ENCODE data around the gene SLC35G2.
A peak's percentile ranks its signal among the peaks of the same experiment; 100 is the strongest.

Gene SLC35G2

GRCh38 chr3:136860541-136860940 lies 41.6 kb downstream of the SLC35G2 start:
- no peak for TF ChIP-seq CTCF (IDR thresholded peaks at IDR 0.05; ENCODE audit: borderline replicate concordance, extremely low read depth, low read length, poor library complexity, severe bottlenecking)
- no peak for TF ChIP-seq EZH2 (IDR thresholded peaks at IDR 0.05; ENCODE audit: borderline replicate concordance, low read depth, low read length, severe bottlenecking)
- no peaks in the 10 kb centered on the region for H3K9me3 ChIP-seq (ENCODE audit: insufficient read depth, low read length, severe bottlenecking)
- peaks cover 17% of the 10 kb centered on the region for H3K36me3 ChIP-seq (ENCODE audit: insufficient read depth, low read length)
- peak overlapping the region; percentile 39 to 86; a peak in 3 of 4 replicates for H3K4me3 ChIP-seq (ENCODE audit: low read depth in 1 of 2, low read length in 2 of 2)
- no peak overlapping the region for H2AFZ ChIP-seq (ENCODE audit: low read depth, low read length)
- peaks cover 49% of the 10 kb centered on the region for H3K4me1 ChIP-seq (ENCODE audit: insufficient read depth, low read length)
- ATAC-seq (ENCODE audit: insufficient read depth, low read depth), result no peak
- H4K20me1 ChIP-seq (ENCODE audit: insufficient read depth, low read length), result peaks cover 4% of the 10 kb centered on the region; the same call in 1 of the 2 replicates
- H3K27me3 ChIP-seq (ENCODE audit: insufficient read depth, low read length, poor library complexity), result no peaks in the 10 kb centered on the region
- H3K4me2 ChIP-seq (ENCODE audit: insufficient read depth, low read length), result peak overlapping the region; percentile 79
- H3K9ac ChIP-seq (ENCODE audit: low read depth, low read length), result peak overlapping the region; percentile 87
- no peak for DNase-seq
- H3K27ac ChIP-seq (ENCODE audit: low read length), result peak overlapping the region; percentile 87
- peaks cover 88% of the 10 kb centered on the region for H3K79me2 ChIP-seq (ENCODE audit: insufficient read depth, low read length)

GRCh38 chr3:136861890-136862616 lies 43.1 kb downstream of the SLC35G2 start, which contains the start of gene NCK1:
Gene NCK1 (plus strand): TSS chr3:136862208. CDS start chr3:136928002, 65,794 bp downstream.
- ATAC-seq (ENCODE audit: insufficient read depth, low read depth) (peak; percentile 96), DNase-seq (peak; percentile 99)
- H3K4me3 ChIP-seq (ENCODE audit: low read depth in 1 of 2, low read length in 2 of 2), result peak within 1 kb of the TSS; percentile 76 to 86
- H3K9me3 ChIP-seq (ENCODE audit: insufficient read depth, low read length, severe bottlenecking), result no peaks in the 10 kb centered on the region
- H3K79me2 ChIP-seq (ENCODE audit: insufficient read depth, low read length), result peaks cover 90% of the 10 kb centered on the region
- peak within 1 kb of the TSS; percentile 94 for H3K27ac ChIP-seq (ENCODE audit: low read length)
- H4K20me1 ChIP-seq (ENCODE audit: insufficient read depth, low read length), result peaks cover 7% of the 10 kb centered on the region; the same call in 1 of the 2 replicates
- H3K4me1 ChIP-seq (ENCODE audit: insufficient read depth, low read length), result peaks cover 41% of the 10 kb centered on the region
- H3K36me3 ChIP-seq (ENCODE audit: insufficient read depth, low read length), result peaks cover 7% of the 10 kb centered on the region; the same call in 1 of the 2 replicates
- peak; percentile 48 for TF ChIP-seq CTCF (IDR thresholded peaks at IDR 0.05; ENCODE audit: borderline replicate concordance, extremely low read depth, low read length, poor library complexity, severe bottlenecking)
- no peak for TF ChIP-seq EZH2 (IDR thresholded peaks at IDR 0.05; ENCODE audit: borderline replicate concordance, low read depth, low read length, severe bottlenecking)
- peak within 1 kb of the TSS; percentile 87 for H2AFZ ChIP-seq (ENCODE audit: low read depth, low read length)
- H3K4me2 ChIP-seq (ENCODE audit: insufficient read depth, low read length), result peak within 1 kb of the TSS; percentile 79
- no peaks in the 10 kb centered on the region for H3K27me3 ChIP-seq (ENCODE audit: insufficient read depth, low read length, poor library complexity)
- peak within 1 kb of the TSS; percentile 87 for H3K9ac ChIP-seq (ENCODE audit: low read depth, low read length)

- TF ChIP-seq EZH2 (IDR thresholded peaks at IDR 0.05; ENCODE audit: borderline replicate concordance, low read depth, low read length, severe bottlenecking), result no peak
- TF ChIP-seq CTCF (IDR thresholded peaks at IDR 0.05; ENCODE audit: borderline replicate concordance, extremely low read depth, low read length, poor library complexity, severe bottlenecking), result no peak
- peak overlapping the region; percentile 94 for H3K27ac ChIP-seq (ENCODE audit: low read length)
- peak overlapping the region; percentile 87 for H2AFZ ChIP-seq (ENCODE audit: low read depth, low read length)
- DNase-seq (peak; percentile 58), ATAC-seq (ENCODE audit: insufficient read depth, low read depth) (peak; percentile 8)
- H3K4me3 ChIP-seq (ENCODE audit: low read depth in 1 of 2, low read length in 2 of 2), result peak overlapping the region; percentile 76 to 86
- H3K9me3 ChIP-seq (ENCODE audit: insufficient read depth, low read length, severe bottlenecking), result no peaks in the 10 kb centered on the region
- H3K27me3 ChIP-seq (ENCODE audit: insufficient read depth, low read length, poor library complexity), result no peaks in the 10 kb centered on the region
- peaks cover 95% of the 10 kb centered on the region for H3K79me2 ChIP-seq (ENCODE audit: insufficient read depth, low read length)
- H3K4me2 ChIP-seq (ENCODE audit: insufficient read depth, low read length), result peak overlapping the region; percentile 79
- peak overlapping the region; percentile 87 for H3K9ac ChIP-seq (ENCODE audit: low read depth, low read length)
- H3K4me1 ChIP-seq (ENCODE audit: insufficient read depth, low read length), result peaks cover 40% of the 10 kb centered on the region
- peaks cover 13% of the 10 kb centered on the region; the same call in 1 of the 2 replicates for H3K36me3 ChIP-seq (ENCODE audit: insufficient read depth, low read length)
- peaks cover 7% of the 10 kb centered on the region; the same call in 1 of the 2 replicates for H4K20me1 ChIP-seq (ENCODE audit: insufficient read depth, low read length)
These were observed 43.8 kb downstream of the SLC35G2 start for GRCh38 chr3:136862617-136863322.

Measured in DND-41 (cell line).